NCI-H1417 (cell line): ENCODE data around the gene LPXN.
A peak's percentile ranks its signal among the peaks of the same experiment; 100 is the strongest.
"Not testable (repeated sequence)": the region's sequence is repeated elsewhere in the genome, so short reads cannot be mapped to it uniquely, and the experiment has no call there.

Experiments
- DNase-seq, 3 experiments: peaks; one replicate each; lab custom pipeline; 2025; lab: John Stamatoyannopoulos, UW

LPXN gene

GRCh38 chr11:58579192-58580129, 3.8 kb upstream of the LPXN start:
- peak; percentile 82 to 94 (median 90) for DNase-seq

- peak; percentile 97 to 99 (median 99) for DNase-seq
Measured at GRCh38 chr11:58578635-58579191, 3.1 kb upstream of the LPXN start, which contains the start of gene ZFP91. Gene ZFP91 (plus strand): TSS chr11:58579063. CDS start chr11:58579282, 219 bp downstream.

GRCh38 chr11:58578136-58578634, 2.5 kb upstream of the LPXN start:
- DNase-seq = peak; percentile 97 to 100 (median 97)

GRCh38 chr11:58577555-58578135, 2.0 kb upstream of the LPXN start:
- no peak for DNase-seq

GRCh38 chr11:58576887-58577471, 1.3 kb upstream of the LPXN start:
- DNase-seq = peak in 1 of 3 experiments; percentile 47

GRCh38 chr11:58574881-58575280, 775 bp downstream of the LPXN start:
- DNase-seq = no peak

GRCh38 chr11:58573451-58574104, 2.1 kb downstream of the LPXN start:
- DNase-seq = no peak

- DNase-seq = not testable (repeated sequence)
Measured at GRCh38 chr11:58572906-58573305, 2.8 kb downstream of the LPXN start.

GRCh38 chr11:58567889-58568512, 7.7 kb downstream of the LPXN start:
- peak; percentile 33 to 67 (median 43) for DNase-seq

GRCh38 chr11:58564231-58564630, 11.4 kb downstream of the LPXN start:
- no peak for DNase-seq

GRCh38 chr11:58562375-58562800, 13.3 kb downstream of the LPXN start:
- no peak for DNase-seq

- DNase-seq = no peak
Measured at GRCh38 chr11:58561394-58562098, 14.1 kb downstream of the LPXN start.

- DNase-seq = no peak
Measured at GRCh38 chr11:58560842-58561241, 14.8 kb downstream of the LPXN start.

GRCh38 chr11:58549644-58550043, 26.0 kb downstream of the LPXN start:
- no peak for DNase-seq

- no peak for DNase-seq
Measured at GRCh38 chr11:58546841-58547240, 28.8 kb downstream of the LPXN start.

- DNase-seq = no peak
Measured at GRCh38 chr11:58531865-58532341, 43.8 kb downstream of the LPXN start.

GRCh38 chr11:58530236-58530635, 45.4 kb downstream of the LPXN start:
- DNase-seq = no peak

- no peak for DNase-seq
Measured at GRCh38 chr11:58527429-58527828, 48.2 kb downstream of the LPXN start.

GRCh38 chr11:58526721-58527120, 48.9 kb downstream of the LPXN start:
- DNase-seq = no peak

- DNase-seq = no peak
Measured at GRCh38 chr11:58525037-58525614, 50.5 kb downstream of the LPXN start.
